ENCODE results near the gene FRRS1L. TPM values are rescaled to one million over a fixed set of nuclear protein-coding genes. Genes with fewer than 3 reads are reported as not detected.

Gene FRRS1L, protein sequence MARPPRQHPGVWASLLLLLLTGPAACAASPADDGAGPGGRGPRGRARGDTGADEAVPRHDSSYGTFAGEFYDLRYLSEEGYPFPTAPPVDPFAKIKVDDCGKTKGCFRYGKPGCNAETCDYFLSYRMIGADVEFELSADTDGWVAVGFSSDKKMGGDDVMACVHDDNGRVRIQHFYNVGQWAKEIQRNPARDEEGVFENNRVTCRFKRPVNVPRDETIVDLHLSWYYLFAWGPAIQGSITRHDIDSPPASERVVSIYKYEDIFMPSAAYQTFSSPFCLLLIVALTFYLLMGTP
- 0.13 to 0.63 TPM (median 0.24 TPM) in 5 replicates for total RNA-seq (2022; extraction: Qiagen RNA extraction)

DNA sequence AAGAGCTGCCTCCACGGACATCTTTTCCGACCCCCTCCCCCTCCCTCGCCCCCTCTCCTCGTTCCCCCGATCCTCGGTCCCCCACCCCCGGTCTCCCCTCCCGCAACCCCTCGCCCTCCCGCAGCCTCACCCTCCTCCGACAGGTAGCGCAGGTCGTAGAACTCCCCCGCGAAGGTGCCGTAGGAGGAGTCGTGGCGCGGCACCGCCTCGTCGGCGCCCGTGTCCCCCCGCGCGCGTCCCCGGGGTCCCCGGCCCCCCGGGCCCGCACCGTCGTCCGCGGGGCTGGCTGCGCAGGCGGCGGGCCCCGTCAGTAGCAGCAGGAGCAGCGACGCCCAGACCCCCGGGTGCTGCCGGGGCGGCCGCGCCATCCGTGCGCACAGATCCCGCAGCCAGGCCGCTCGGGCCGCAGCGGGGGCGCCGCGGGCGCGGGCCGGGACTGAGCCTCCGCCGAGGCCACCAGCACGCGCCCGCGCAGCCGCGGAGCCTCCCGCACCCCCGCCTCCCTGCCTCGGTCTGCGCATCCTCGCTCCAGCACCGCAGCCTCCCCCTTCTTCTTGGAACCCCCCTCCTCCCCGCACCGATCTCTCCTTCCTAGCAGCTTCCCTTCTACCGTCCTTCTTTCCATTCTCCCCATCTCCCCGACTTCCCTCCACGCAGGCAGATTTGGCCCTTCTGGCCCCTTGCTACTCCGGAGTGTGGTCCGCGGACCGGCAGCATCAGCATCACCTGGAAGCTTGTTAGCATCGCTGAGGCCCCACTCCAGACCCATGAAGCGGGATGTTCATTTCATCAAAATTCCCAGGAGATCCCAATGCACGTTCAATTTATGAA is at the start of gene FRRS1L:
TSS of gene FRRS1L (minus strand) at position 479 of the 831 bp plus-strand sequence. CDS start at position 368, 111 bp downstream.

DNA sequence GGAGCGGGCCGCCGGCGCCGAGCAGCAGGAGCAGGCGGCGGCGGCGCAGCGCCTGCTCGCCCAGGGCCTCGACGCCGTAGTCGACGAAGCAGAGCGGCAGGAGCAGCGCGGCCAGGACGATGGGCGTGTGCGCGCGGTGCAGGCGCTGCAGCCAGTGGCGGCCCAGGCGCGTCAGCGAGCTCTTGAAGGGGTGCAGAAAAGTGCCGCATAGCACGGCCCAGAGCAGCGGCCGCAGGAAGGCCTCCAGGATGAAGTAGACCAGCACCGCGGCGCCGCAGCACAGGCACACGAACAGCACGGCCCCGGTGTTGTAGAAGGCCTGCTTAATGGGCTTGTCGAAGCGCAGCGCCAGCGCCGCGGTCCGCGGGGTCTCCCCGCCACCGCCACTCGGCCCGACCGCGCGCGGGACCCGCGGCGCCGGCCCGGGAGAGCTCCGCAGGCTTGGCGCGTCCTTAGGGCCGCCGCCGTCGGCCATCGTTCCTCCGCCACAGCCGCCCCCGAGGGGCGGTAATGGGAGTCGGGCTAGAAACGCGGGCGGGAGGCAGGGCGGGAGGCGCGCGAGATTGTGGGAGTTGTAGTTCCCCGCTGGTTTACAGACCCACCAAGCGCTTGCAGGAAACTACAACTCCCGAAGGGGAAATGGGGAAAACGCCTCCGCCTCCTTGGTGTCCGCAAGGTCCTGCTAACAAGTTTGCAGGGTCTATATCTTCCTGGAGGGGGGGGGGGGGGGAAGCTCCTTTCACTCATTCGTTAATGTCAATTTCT is 47.4 kb downstream of the FRRS1L start, which contains the start of gene TMEM245:
TSS of gene TMEM245 (minus strand) at position 509 of the 765 bp plus-strand sequence. CDS start at position 475, 34 bp downstream.

Other genes starting within 250 kb of the FRRS1L start
- 18.2 to 20.3 TPM (median 19.1 TPM) in 5 replicates for gene ELP1, start 233.1 kb downstream of the FRRS1L start, total RNA-seq (2022; extraction: Qiagen RNA extraction)
- gene ABITRAM, start 232.8 kb downstream of the FRRS1L start, total RNA-seq (2022; extraction: Qiagen RNA extraction): 20.3 to 24.7 TPM (median 22.5 TPM) in 5 replicates
- 48.4 to 53.5 TPM (median 53.3 TPM) in 5 replicates for gene CTNNAL1, start 153.8 kb downstream of the FRRS1L start, total RNA-seq (2022; extraction: Qiagen RNA extraction)
- gene TMEM245, start 47.3 kb downstream of the FRRS1L start, total RNA-seq (2022; extraction: Qiagen RNA extraction): 38.7 to 57.8 TPM (median 52.1 TPM) in 5 replicates
- 16.8 to 18.8 TPM (median 17.8 TPM) in 5 replicates for gene EPB41L4B, start 153.8 kb upstream of the FRRS1L start, total RNA-seq (2022; extraction: Qiagen RNA extraction)

Measured in A549 treated with Mapracorat at 1 μM for 4 hours (cell line).